Liver (tissue), 9 donors: Measurements from ENCODE around the gene MAFF. TPM values are rescaled to one million over a fixed set of nuclear protein-coding genes. Genes with fewer than 3 reads are reported as not detected.

ENCODE experiments used
- DNase-seq: peaks from one replicate; pipeline ENCODE4 v3.0.0-alpha.2; 2017; ENCODE audit warnings: low spot score
- H3K27ac ChIP-seq, 2 donors: one replicate each; pipeline ENCODE4 v1.7.0; 2013; ENCODE audit warnings: inconsistent platforms in 2 of 2, low read length in 2 of 2, control low read depth in 1 of 2, low read depth in 1 of 2, mild to moderate bottlenecking in 1 of 2
- H3K27me3 ChIP-seq, 4 donors: one replicate each; pipeline versions ENCODE4 v1.6.1 to v1.7.0; 2013; ENCODE audit warnings: low read length in 3 of 4, inconsistent platforms in 1 of 4, mild to moderate bottlenecking in 1 of 4, moderate library complexity in 1 of 4; ENCODE audit not compliant: control insufficient read depth in 4 of 4, insufficient read depth in 4 of 4
- H3K36me3 ChIP-seq, 4 donors: one replicate each; pipeline versions ENCODE4 v1.6.1 to v1.7.0; 2013; ENCODE audit warnings: low read length in 3 of 4, mild to moderate bottlenecking in 3 of 4, low read depth in 1 of 4, moderate library complexity in 1 of 4; ENCODE audit not compliant: control insufficient read depth in 4 of 4, insufficient read depth in 3 of 4
- H3K4me1 ChIP-seq, 4 donors: one replicate each; pipeline versions ENCODE4 v1.6.1 to v1.7.0; 2013; ENCODE audit warnings: low read length in 3 of 4, mild to moderate bottlenecking in 3 of 4, moderate library complexity in 1 of 4; ENCODE audit not compliant: control insufficient read depth in 4 of 4, insufficient read depth in 4 of 4
- H3K4me3 ChIP-seq, 3 donors: one replicate each; pipeline versions ENCODE4 v1.6.1 to v1.7.0; 2013; ENCODE audit warnings: low read length in 3 of 3, control low read depth in 1 of 3, low read depth in 1 of 3, mild to moderate bottlenecking in 1 of 3
- H3K9ac ChIP-seq, 2 donors: one replicate each; pipeline ENCODE4 v1.7.0; 2013; ENCODE audit warnings: low read length in 2 of 2, mild to moderate bottlenecking in 2 of 2, moderate library complexity in 2 of 2, control low read depth in 1 of 2, low read depth in 1 of 2
- H3K9me3 ChIP-seq, 4 donors: one replicate each; pipeline versions ENCODE4 v1.6.1 to v1.7.0; 2013; ENCODE audit warnings: low read length in 3 of 4; ENCODE audit not compliant: control insufficient read depth in 4 of 4
- ATF3 ChIP-seq: IDR thresholded peaks from 2 replicates; pipeline ENCODE4 v1.6.1; 2016; ENCODE audit warnings: antibody characterized with exemption
- CTCF ChIP-seq: fragments of 150-350 bp; IDR thresholded peaks from 2 replicates; pipeline ENCODE4 v1.5.1; 2017; ENCODE audit warnings: improper control_type of control experiment, low read depth, low read length; ENCODE audit not compliant: missing input control
- EGR1 ChIP-seq, 2 donors: IDR thresholded peaks; 2 replicates each; pipeline ENCODE4 v1.6.1; 2016 to 2018; ENCODE audit warnings: antibody characterized with exemption in 2 of 2, low read depth in 2 of 2
- HNF4A ChIP-seq, 2 donors: conservative IDR thresholded peaks; 2 replicates each; pipeline ENCODE4 v1.6.1; 2016; ENCODE audit warnings: antibody characterized with exemption in 2 of 2, mild to moderate bottlenecking in 2 of 2
- HNF4G ChIP-seq: IDR thresholded peaks from 2 replicates; pipeline ENCODE4 v1.6.1; 2016; ENCODE audit warnings: antibody characterized with exemption
- MAX ChIP-seq: IDR thresholded peaks from 2 replicates; pipeline ENCODE4 v1.6.1; 2016; ENCODE audit warnings: antibody characterized with exemption
- NR2F2 ChIP-seq: IDR thresholded peaks from 2 replicates; pipeline ENCODE4 v1.6.1; 2016; ENCODE audit warnings: antibody characterized with exemption
- RAD21 ChIP-seq, 2 donors: IDR thresholded peaks; 2 replicates each; pipeline ENCODE4 v1.6.1; 2016; ENCODE audit warnings: antibody characterized with exemption in 2 of 2, mild to moderate bottlenecking in 2 of 2
- RXRA ChIP-seq, 2 donors: IDR thresholded peaks; 2 replicates each; pipeline ENCODE4 v1.6.1; 2017 to 2018; ENCODE audit warnings: antibody characterized with exemption in 2 of 2, mild to moderate bottlenecking in 1 of 2
- SP1 ChIP-seq: IDR thresholded peaks from 2 replicates; pipeline ENCODE4 v1.6.1; 2018; ENCODE audit warnings: antibody characterized with exemption, mild to moderate bottlenecking
- TAF1 ChIP-seq: conservative IDR thresholded peaks from 2 replicates; pipeline ENCODE4 v1.6.1; 2016; ENCODE audit warnings: antibody characterized with exemption, mild to moderate bottlenecking
- YY1 ChIP-seq: IDR thresholded peaks from 2 replicates; pipeline ENCODE4 v1.6.1; 2016; ENCODE audit warnings: antibody characterized with exemption, mild to moderate bottlenecking
- ZBTB33 ChIP-seq: IDR thresholded peaks from 2 replicates; pipeline ENCODE4 v1.6.1; 2016; ENCODE audit warnings: antibody characterized with exemption
- WGBS: extraction: QIAGEN DNeasy Blood & Tissue Kit; methylation state at CpG from one replicate; pipeline ENCODE4 v1.1.7; 2013; 5-methylcytosine and 5-hydroxymethylcytosine counted together
- polyA plus RNA-seq, 2 donors: library from polyadenylated mRNA; stranded (reverse) in 1 of 2; unstranded in 1 of 2; fragments of 200-250 nt in 1 of 2; fragments of >200 nt in 1 of 2; fragmentation: Nextera tagmentation in 1 of 2; extraction: Ambion mirVana in 1 of 2; gene quantifications; one replicate each; pipeline versions ENCODE4 v1.2.1 to v1.2.3, GENCODE V29; 2013 to 2015
- total RNA-seq, 2 donors: library from RNA; depleted of rRNA; stranded (reverse); fragments of >200 nt; gene quantifications; one replicate each; pipeline ENCODE4 v1.2.3, GENCODE V29; 2014
- donor health status: healthy.
- donor health status: healthy.
- donor health status: healthy.
- donor health status: healthy.
- donor health status: healthy.

MAFF gene
- total and polyA plus RNA-seq, 4 donors: 1.4 to 3.3 (median 2.0) TPM

GRCh38 chr22:38236786-38237185, 35.0 kb downstream of the MAFF start:
- Histone ChIP-seq H3K27me3 (no peaks in the 10 kb centered on the region), H3K4me1 (peaks cover 0 to 15% (median 7%) of the 10 kb centered on the region in 4 donors), H3K4me3 (no peak overlapping the region), H3K36me3 (peaks cover 0 to 10% (median 0%) of the 10 kb centered on the region in 4 donors), H3K9ac (no peak overlapping the region), H3K27ac (no peak overlapping the region), H3K9me3 (no peaks in the 10 kb centered on the region)
- no peak for DNase-seq
- TF ChIP-seq RXRA (IDR thresholded peaks at IDR 0.05): peak in 1 of 2 donors; percentile 14
- TF ChIP-seq CTCF: no peak
- TF ChIP-seq MAX: no peak
- TF ChIP-seq TAF1: no peak
- no peak for TF ChIP-seq EGR1 (IDR thresholded peaks at IDR 0.05; ENCODE audit: low read depth in 2 of 2)
- TF ChIP-seq RAD21 (IDR thresholded peaks at IDR 0.05): peak in 1 of 2 donors; percentile 30
- no peak for TF ChIP-seq SP1
- TF ChIP-seq HNF4G: no peak
- TF ChIP-seq NR2F2: peak; percentile 57
- no peak for TF ChIP-seq YY1
- 75% methylated on average over 8 of the region's 8 CpGs for WGBS

- peak overlapping the region; percentile 39 to 59 for H3K27ac ChIP-seq
- H3K9ac ChIP-seq: no peak overlapping the region
- H3K9me3 ChIP-seq: no peaks in the 10 kb centered on the region
- WGBS: 82% methylated on average over 9 of the region's 9 CpGs
- peaks cover 0 to 7% (median 0%) of the 10 kb centered on the region in 4 donors for H3K36me3 ChIP-seq
- DNase-seq: no peak
- H3K4me1 ChIP-seq: peaks cover 0 to 16% (median 8%) of the 10 kb centered on the region in 4 donors
- TF ChIP-seq HNF4G: no peak
- no peak for TF ChIP-seq ATF3
- no peak for TF ChIP-seq ZBTB33
- no peak for TF ChIP-seq SP1
- no peak for TF ChIP-seq TAF1
- TF ChIP-seq YY1: no peak
- H3K27me3 ChIP-seq: no peaks in the 10 kb centered on the region
- no peak overlapping the region for H3K4me3 ChIP-seq
Measured at GRCh38 chr22:38238519-38239071, 36.8 kb downstream of the MAFF start.

- Histone ChIP-seq H3K4me1 (peaks cover 0 to 16% (median 7%) of the 10 kb centered on the region in 4 donors), H3K27ac (peak overlapping the region; percentile 39 to 59), H3K27me3 (no peaks in the 10 kb centered on the region), H3K9ac (no peak overlapping the region), H3K4me3 (no peak overlapping the region), H3K9me3 (no peaks in the 10 kb centered on the region), H3K36me3 (peaks cover 0 to 8% (median 2%) of the 10 kb centered on the region in 4 donors)
- 67% methylated on average over 14 of the region's 14 CpGs for WGBS
- no peak for DNase-seq
- TF ChIP-seq HNF4A (conservative IDR thresholded peaks at IDR 0.05) (no peak), YY1 (no peak), RAD21 (IDR thresholded peaks at IDR 0.05) (peak; percentile 24 to 41), MAX (no peak), NR2F2 (peak; percentile 21)
Measured at GRCh38 chr22:38239101-38239761, 37.4 kb downstream of the MAFF start.
